Measurements from ENCODE around the gene GEN1. TPM values are rescaled to one million over a fixed set of nuclear protein-coding genes. Genes with fewer than 3 reads are reported as not detected.

Gene GEN1
- total and polyA plus RNA-seq, 10 of the 15 experiments (the other 5 are each of a cell fraction or from before 2014, with no cell fraction given) = 6.0 to 49.6 (median 36.0) TPM

- H4K20me1 ChIP-seq (ENCODE audit: control insufficient read depth, insufficient read depth) = no peaks in the 10 kb centered on the region
- H3K27me3 ChIP-seq (replicated peaks in 1 of 2; ENCODE audit: control insufficient read depth in 2 of 2, insufficient read depth in 2 of 2, low read length in 1 of 2) = no peaks in the 10 kb centered on the region
- no peak overlapping the region for H2AFZ ChIP-seq (ENCODE audit: control insufficient read depth, low read depth, low read length)
- no peaks in the 10 kb centered on the region for H3K4me1 ChIP-seq (ENCODE audit: control insufficient read depth, insufficient read depth, low read length)
- WGBS (ENCODE audit: insufficient coverage, insufficient replicate concordance, low lambda C conversion rate, missing lambda C conversion rate) = 92% methylated on average over 1 of the region's 1 CpG
- FAIRE-seq (no peak), DNase-seq (ENCODE audit: low read depth, low spot score) (no peak), ATAC-seq (no peak)
- no peak for TF ChIP-seq CHD4 (IDR thresholded peaks at IDR 0.05)
- TF ChIP-seq FOXK2 (IDR thresholded peaks at IDR 0.05) = no peak
- TF ChIP-seq MTA3 (IDR thresholded peaks at IDR 0.05; ENCODE audit: borderline replicate concordance, low read length) = no peak
- no peak for TF ChIP-seq SMC3 (IDR thresholded peaks at IDR 0.05; ENCODE audit: borderline replicate concordance, low read length)
- no peak for TF ChIP-seq NFIC (IDR thresholded peaks at IDR 0.05; ENCODE audit: low read depth, low read length)
- no peak for TF ChIP-seq PKNOX1 (IDR thresholded peaks at IDR 0.05)
- TF ChIP-seq, protein P1, sequence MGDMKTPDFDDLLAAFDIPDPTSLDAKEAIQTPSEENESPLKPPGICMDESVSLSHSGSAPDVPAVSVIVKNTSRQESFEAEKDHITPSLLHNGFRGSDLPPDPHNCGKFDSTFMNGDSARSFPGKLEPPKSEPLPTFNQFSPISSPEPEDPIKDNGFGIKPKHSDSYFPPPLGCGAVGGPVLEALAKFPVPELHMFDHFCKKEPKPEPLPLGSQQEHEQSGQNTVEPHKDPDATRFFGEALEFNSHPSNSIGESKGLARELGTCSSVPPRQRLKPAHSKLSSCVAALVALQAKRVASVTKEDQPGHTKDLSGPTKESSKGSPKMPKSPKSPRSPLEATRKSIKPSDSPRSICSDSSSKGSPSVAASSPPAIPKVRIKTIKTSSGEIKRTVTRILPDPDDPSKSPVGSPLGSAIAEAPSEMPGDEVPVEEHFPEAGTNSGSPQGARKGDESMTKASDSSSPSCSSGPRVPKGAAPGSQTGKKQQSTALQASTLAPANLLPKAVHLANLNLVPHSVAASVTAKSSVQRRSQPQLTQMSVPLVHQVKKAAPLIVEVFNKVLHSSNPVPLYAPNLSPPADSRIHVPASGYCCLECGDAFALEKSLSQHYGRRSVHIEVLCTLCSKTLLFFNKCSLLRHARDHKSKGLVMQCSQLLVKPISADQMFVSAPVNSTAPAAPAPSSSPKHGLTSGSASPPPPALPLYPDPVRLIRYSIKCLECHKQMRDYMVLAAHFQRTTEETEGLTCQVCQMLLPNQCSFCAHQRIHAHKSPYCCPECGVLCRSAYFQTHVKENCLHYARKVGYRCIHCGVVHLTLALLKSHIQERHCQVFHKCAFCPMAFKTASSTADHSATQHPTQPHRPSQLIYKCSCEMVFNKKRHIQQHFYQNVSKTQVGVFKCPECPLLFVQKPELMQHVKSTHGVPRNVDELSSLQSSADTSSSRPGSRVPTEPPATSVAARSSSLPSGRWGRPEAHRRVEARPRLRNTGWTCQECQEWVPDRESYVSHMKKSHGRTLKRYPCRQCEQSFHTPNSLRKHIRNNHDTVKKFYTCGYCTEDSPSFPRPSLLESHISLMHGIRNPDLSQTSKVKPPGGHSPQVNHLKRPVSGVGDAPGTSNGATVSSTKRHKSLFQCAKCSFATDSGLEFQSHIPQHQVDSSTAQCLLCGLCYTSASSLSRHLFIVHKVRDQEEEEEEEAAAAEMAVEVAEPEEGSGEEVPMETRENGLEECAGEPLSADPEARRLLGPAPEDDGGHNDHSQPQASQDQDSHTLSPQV (IDR thresholded peaks at IDR 0.05) = no peak
- no peak for TF ChIP-seq ZNF687 (IDR thresholded peaks at IDR 0.05)
- H3K9ac ChIP-seq (ENCODE audit: control insufficient read depth, insufficient read depth, low read length) = no peak overlapping the region
- intact Hi-C loops (cut with micrococcal nuclease; ENCODE audit: unreplicated experiment) = no loop called here
- no peak overlapping the region for H3K4me3 ChIP-seq
- H3K9me3 ChIP-seq (replicated peaks; ENCODE audit: control insufficient read depth, insufficient read depth, low read length) = no peaks in the 10 kb centered on the region
- H3K79me2 ChIP-seq (ENCODE audit: control insufficient read depth, insufficient read depth, low read length) = no peaks in the 10 kb centered on the region
- peaks cover 7 to 44% of the 10 kb centered on the region in 2 experiments for H3K36me3 ChIP-seq (ENCODE audit: control insufficient read depth in 2 of 2, insufficient read depth in 2 of 2, low read length in 1 of 2)
- ChIA-PET SMC1A (ENCODE audit: uncharacterized antibody, unreplicated experiment) (interaction anchor here (1.8 kb wide), 1 partner anchor 30 kb away, joined by 3 read pairs; no protein-coding TSS in a partner anchor), POLR2A (interaction anchor here (0.6 kb wide), 1 partner anchor 21 kb away, joined by 4 read pairs; no protein-coding TSS in a partner anchor), RAD21 (ENCODE audit: unreplicated experiment) (no interaction called here), CTCF (no interaction called here)
- no TSS peak for BruUV-seq (replicated peaks)
- no peak overlapping the region for H3K4me2 ChIP-seq (ENCODE audit: control insufficient read depth, insufficient read depth)
- H3K27ac ChIP-seq (ENCODE audit: control insufficient read depth, insufficient read depth) = no peak overlapping the region
- in situ Hi-C loops (cut with MboI) = loop anchor here (10.0 kb wide), 1 partner anchor 442 kb away; no protein-coding TSS in a partner anchor
Observed at GRCh38 chr2:17713291-17713690, 40.6 kb upstream of the GEN1 start.
